PC-3 (cell line): ENCODE measurements around the gene ALG12. TPM values are rescaled to one million over a fixed set of nuclear protein-coding genes. Genes with fewer than 3 reads are reported as not detected.

Experiments
- ATAC-seq: fragments of 200-7000 bp; cut with Tn5 transposase; 2 replicates; pipeline ENCODE4 v1.9.1; 2020; ENCODE audit warnings: mild to moderate bottlenecking, moderate library complexity
- BruUV-seq: library from RNA; stranded (reverse); fragments of 400-500 nt; replicated peaks from 2 replicates; lab custom pipeline; 2021; lab: Mats Ljungman, UMichigan
- CTCF ChIA-PET: fragments of 300-600 bp; sonication (Branson Sonifier 250); formaldehyde crosslinking; loops from one replicate; lab custom pipeline; 2022; ENCODE audit warnings: antibody characterized with exemption; lab: Charles Lee
- POLR2A ChIA-PET: fragments of 300-600 bp; sonication (Branson Sonifier 250); formaldehyde crosslinking; loops from one replicate; lab custom pipeline; 2022; ENCODE audit warnings: antibody characterized with exemption; ENCODE audit not compliant: unreplicated experiment; lab: Charles Lee
- DNase-seq: peaks from one replicate; pipeline ENCODE4 v3.0.0-alpha.2; 2015
- H2AFZ ChIP-seq: fragments of 300-600 bp; sonication (generic); 2 replicates; pipeline ENCODE4 v1.6.0; 2016; ENCODE audit warnings: antibody characterized with exemption, low read length
- H3F3A ChIP-seq: fragments of 300-600 bp; sonication (generic); one replicate; pipeline ENCODE4 v1.6.0; 2017; ENCODE audit warnings: antibody characterized with exemption, low read length, control low read depth, mild to moderate bottlenecking; ENCODE audit not compliant: unreplicated experiment
- H3K27ac ChIP-seq: fragments of 300-600 bp; sonication (generic); 2 replicates; pipeline ENCODE4 v1.5.1; 2016; ENCODE audit warnings: mild to moderate bottlenecking, low read length
- H3K27me3 ChIP-seq: fragments of 300-600 bp; sonication (generic); 2 replicates; pipeline ENCODE4 v1.6.1; 2016; ENCODE audit warnings: low read length, mixed read lengths
- H3K36me3 ChIP-seq: fragments of 300-600 bp; sonication (generic); 2 replicates; pipeline ENCODE4 v1.6.1; 2016; ENCODE audit warnings: low read depth, mixed run types, low read length, mixed read lengths
- H3K4me1 ChIP-seq: fragments of 300-600 bp; sonication (generic); 2 replicates; pipeline ENCODE4 v1.5.1; 2016; ENCODE audit warnings: low read length; ENCODE audit not compliant: insufficient read depth
- H3K4me2 ChIP-seq: fragments of 300-600 bp; sonication (generic); 2 replicates; pipeline ENCODE4 v1.6.0; 2016; ENCODE audit warnings: low read length
- H3K4me3 ChIP-seq: fragments of 300-600 bp; sonication (generic); 2 replicates; pipeline ENCODE4 v1.5.1; 2016; ENCODE audit warnings: mild to moderate bottlenecking, low read length, mixed read lengths
- H3K79me2 ChIP-seq: fragments of 300-600 bp; sonication (generic); 2 replicates; pipeline ENCODE4 v1.6.1; 2017; ENCODE audit warnings: low read length, mixed read lengths
- H3K9ac ChIP-seq: fragments of 300-600 bp; sonication (generic); 2 replicates; pipeline ENCODE4 v1.6.0; 2016; ENCODE audit warnings: mild to moderate bottlenecking, low read length
- H3K9me2 ChIP-seq: fragments of 300-600 bp; sonication (generic); replicated peaks from 2 replicates; pipeline ENCODE4 v1.6.1; 2016; ENCODE audit warnings: mixed run types, low read length, mixed read lengths
- H3K9me3 ChIP-seq: fragments of 300-600 bp; sonication (generic); 2 replicates; pipeline ENCODE4 v1.6.1; 2016; ENCODE audit warnings: low read length, mixed read lengths
- H4K20me1 ChIP-seq: fragments of 300-600 bp; sonication (generic); 2 replicates; pipeline ENCODE4 v1.6.1; 2016; ENCODE audit warnings: low read length, mixed read lengths
- CTCF ChIP-seq: fragments of 300-600 bp; sonication (generic); conservative IDR thresholded peaks from 2 replicates; pipeline ENCODE4 v1.5.1; 2017; ENCODE audit warnings: antibody characterized with exemption, low read depth, mild to moderate bottlenecking, low read length
- EZH2 ChIP-seq: fragments of 300-600 bp; sonication (generic); IDR thresholded peaks from one replicate; pipeline ENCODE4 v1.6.1; 2017; ENCODE audit warnings: antibody characterized with exemption, mild to moderate bottlenecking, low read length; ENCODE audit not compliant: unreplicated experiment
- EZH2phosphoT487 ChIP-seq: fragments of 300-600 bp; sonication (generic); IDR thresholded peaks from 2 replicates; pipeline ENCODE4 v1.6.1; 2018; ENCODE audit warnings: mild to moderate bottlenecking, antibody characterized with exemption, low read length, borderline replicate concordance
- intact Hi-C: fragments of 100-400 bp; cut with micrococcal nuclease; formaldehyde crosslinking; loops from 2 replicates; pipeline ENCODE4 v1.9.0; 2023
- total RNA-seq: library from RNA; depleted of rRNA; stranded (reverse); fragments of >200 nt; gene quantifications from 2 replicates; pipeline ENCODE4 v1.2.3, GENCODE V29; 2014

The ALG12 gene
- total RNA-seq, 1 experiment from 2014 or later: 12.1 TPM

GRCh38 chr22:49913026-49913425, 5.2 kb downstream of the ALG12 start:
- Histone ChIP-seq H3F3A (no peaks in the 10 kb centered on the region), H3K9ac (no peak overlapping the region), H3K9me3 (no peaks in the 10 kb centered on the region), H4K20me1 (no peaks in the 10 kb centered on the region), H3K27me3 (no peaks in the 10 kb centered on the region), H3K9me2 (no peaks in the 10 kb centered on the region), H2AFZ (no peak overlapping the region), H3K27ac (no peak overlapping the region), H3K79me2 (peaks cover 15% of the 10 kb centered on the region), H3K4me2 (no peak overlapping the region), H3K4me1 (0 out of 2 replicates have a peak, but pooled peaks cover 7% of the 10 kb centered on the region), H3K36me3 (no peaks in the 10 kb centered on the region), H3K4me3 (no peak overlapping the region)
- POLR2A ChIA-PET: no interaction called here
- no TSS peak for BruUV-seq
- no peak for ATAC-seq
- TF ChIP-seq EZH2phosphoT487: no peak
- no peak for TF ChIP-seq CTCF
- TF ChIP-seq EZH2: no peak
- DNase-seq: no peak
- CTCF ChIA-PET: no interaction called here
- intact Hi-C loops: no loop called here

GRCh38 chr22:49911881-49912625, 6.2 kb downstream of the ALG12 start:
- H3K9me3 ChIP-seq: no peaks in the 10 kb centered on the region
- no peak overlapping the region for H3K4me3 ChIP-seq
- H3K27me3 ChIP-seq: no peaks in the 10 kb centered on the region
- intact Hi-C loops: no loop called here
- no peaks in the 10 kb centered on the region for H4K20me1 ChIP-seq
- no peak overlapping the region for H2AFZ ChIP-seq
- H3K27ac ChIP-seq: no peak overlapping the region
- BruUV-seq: no TSS peak
- POLR2A ChIA-PET: interaction anchor here (0.7 kb wide), 1 partner anchor 30 kb away, joined by 3 read pairs; no protein-coding TSS in a partner anchor
- peaks cover 7% of the 10 kb centered on the region for H3K79me2 ChIP-seq
- H3K36me3 ChIP-seq: no peaks in the 10 kb centered on the region
- H3K4me2 ChIP-seq: no peak overlapping the region
- ATAC-seq: no peak
- CTCF ChIA-PET: no interaction called here
- H3F3A ChIP-seq: no peaks in the 10 kb centered on the region
- H3K9me2 ChIP-seq: no peaks in the 10 kb centered on the region
- no peak overlapping the region for H3K9ac ChIP-seq
- 0 out of 2 replicates have a peak, but pooled peaks cover 4% of the 10 kb centered on the region for H3K4me1 ChIP-seq
- no peak for DNase-seq
- TF ChIP-seq EZH2: no peak
- TF ChIP-seq EZH2phosphoT487: no peak
- TF ChIP-seq CTCF: no peak
